GOT3 (cell line): ENCODE results near the gene PXMP2.
"Not testable (repeated sequence)": the region's sequence is repeated elsewhere in the genome, so short reads cannot be mapped to it uniquely, and the experiment has no call there.

ENCODE experiments used
- DNase-seq: peaks from one replicate; lab custom pipeline; 2025; ENCODE audit warnings: mixed read lengths; lab: John Stamatoyannopoulos, UW

The PXMP2 gene

GRCh38 chr12:132694888-132695287 is 7.5 kb downstream of the PXMP2 start:
- DNase-seq = not testable (repeated sequence)

GRCh38 chr12:132695431-132695830 is 8.0 kb downstream of the PXMP2 start:
- no peak for DNase-seq

GRCh38 chr12:132698341-132698740 is 11.0 kb downstream of the PXMP2 start:
- DNase-seq = no peak

DNA sequence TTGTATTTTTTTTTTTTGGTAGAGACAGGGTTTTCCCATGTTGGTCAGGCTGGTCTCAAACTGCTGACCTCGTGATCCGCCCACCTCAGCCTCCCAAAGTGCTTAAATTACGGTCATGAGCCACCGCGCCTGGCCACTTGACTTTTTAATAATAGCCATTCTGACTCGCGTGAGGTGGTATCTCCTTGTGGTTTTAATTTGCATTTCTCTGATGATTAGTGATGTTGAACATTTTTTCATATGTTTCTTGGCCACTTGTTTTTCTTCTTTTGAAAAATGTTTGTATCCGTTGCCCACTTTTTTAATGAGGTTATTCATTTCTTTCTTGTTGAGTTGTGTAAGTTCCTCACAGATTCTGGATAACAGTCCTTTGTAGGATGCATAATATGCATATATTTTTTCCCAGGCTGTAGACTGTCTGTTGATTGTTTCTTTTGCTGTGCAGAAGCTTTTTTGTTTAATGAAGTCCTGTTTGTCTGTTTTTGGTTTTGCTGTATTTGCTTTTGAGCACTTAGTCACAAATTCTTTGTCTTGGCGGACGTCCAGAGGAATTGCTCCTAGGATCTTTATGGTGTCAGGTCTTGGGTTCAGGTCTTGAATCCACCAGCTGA is 12.9 kb downstream of the PXMP2 start:
- no peak for DNase-seq

GRCh38 chr12:132702640-132703039 is 15.3 kb downstream of the PXMP2 start:
- no peak for DNase-seq

DNA sequence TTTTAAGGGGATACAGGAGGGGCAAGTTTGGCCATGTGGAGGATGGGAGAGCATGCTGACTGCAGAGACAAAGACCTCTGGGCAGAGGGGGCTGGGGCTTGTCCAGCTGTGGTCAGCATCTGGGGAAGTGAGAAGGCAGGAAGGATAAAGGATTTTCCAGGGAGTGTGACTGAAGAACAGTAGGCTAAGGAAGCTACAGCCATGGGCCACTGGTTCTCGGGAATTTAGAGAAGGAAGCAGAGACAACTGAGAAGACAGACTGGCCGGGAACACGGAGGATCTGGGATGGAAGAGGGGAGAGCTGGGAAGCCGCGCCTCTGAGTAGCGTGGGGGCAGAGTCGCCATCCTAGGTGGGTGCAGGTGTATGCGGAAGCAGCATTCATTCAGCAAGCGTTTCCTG is 16.3 kb downstream of the PXMP2 start:
- no peak for DNase-seq

GRCh38 chr12:132707241-132707640 is 19.9 kb downstream of the PXMP2 start:
- no peak for DNase-seq

DNA sequence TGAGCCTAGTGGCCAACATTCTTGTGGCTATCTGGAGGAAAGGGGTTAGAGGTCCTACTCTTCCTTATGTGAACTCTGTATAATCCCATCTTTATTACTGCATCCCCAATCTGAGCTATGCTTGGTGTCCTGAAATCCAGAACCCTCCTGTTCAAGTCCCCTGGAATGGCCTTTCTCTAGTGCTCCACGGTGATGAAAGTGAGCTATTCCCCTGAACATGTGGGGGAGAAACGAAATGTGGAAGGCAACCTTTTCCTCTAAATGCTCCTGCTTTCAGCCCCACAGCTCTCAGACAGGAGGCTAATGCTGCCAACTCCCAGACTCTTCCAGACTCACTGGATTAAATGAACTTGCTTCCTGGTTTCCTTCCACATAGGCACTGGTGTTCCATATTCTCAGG is 20.8 kb downstream of the PXMP2 start:
- no peak for DNase-seq

DNA sequence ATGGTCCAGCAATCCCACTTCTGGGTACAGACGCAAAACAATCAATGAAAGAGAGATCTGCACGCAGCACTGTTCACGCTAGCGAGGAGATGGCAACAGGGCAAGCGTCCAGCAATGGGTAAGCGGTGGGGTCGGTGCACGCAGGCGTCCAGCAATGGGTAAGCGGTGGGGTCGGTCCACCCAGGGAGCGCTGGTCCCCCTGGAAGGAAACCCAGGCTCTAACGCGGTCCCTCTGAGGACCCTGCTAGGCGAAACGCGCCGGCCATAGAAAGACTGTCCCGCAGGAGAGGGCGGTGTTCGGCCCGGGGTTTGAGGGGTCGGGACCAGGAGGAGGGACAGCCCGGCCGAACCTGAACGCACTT is 22.6 kb downstream of the PXMP2 start:
- DNase-seq = no peak

DNA sequence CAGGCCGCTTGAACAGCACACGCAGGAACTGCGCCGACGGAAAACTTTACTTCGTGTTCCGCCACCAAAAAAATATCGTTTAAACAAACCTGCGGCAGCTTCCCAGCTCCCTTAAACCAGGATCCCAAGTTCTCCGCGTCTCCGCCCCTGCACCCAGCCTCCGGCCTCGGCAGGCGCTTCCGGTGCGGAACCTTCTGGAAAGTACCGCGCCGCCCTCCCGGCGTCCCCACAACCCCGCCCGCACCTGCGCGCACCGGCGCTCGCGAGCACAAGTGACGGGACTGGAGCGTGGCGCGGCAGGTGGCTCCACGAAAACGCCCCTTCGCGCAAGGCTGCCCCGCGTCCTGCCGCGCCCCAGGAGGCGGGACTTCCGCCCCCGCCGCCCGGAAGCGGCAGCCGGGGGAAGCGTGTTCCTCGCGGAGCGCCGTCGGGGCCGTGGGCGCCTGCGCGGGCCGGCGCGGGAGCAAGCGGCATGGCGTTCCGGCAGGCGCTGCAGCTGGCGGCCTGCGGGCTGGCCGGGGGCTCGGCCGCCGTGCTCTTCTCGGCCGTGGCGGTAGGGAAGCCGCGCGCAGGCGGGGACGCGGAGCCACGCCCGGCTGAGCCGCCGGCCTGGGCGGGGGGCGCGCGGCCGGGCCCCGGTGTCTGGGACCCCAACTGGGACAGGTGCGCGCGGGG is 23.2 kb downstream of the PXMP2 start, which contains the start of gene PGAM5:
Gene PGAM5 (plus strand): TSS at position 438 of the 675 bp plus-strand sequence. CDS start 35 bp downstream, at position 473.
- DNase-seq = peak; percentile 25

DNA sequence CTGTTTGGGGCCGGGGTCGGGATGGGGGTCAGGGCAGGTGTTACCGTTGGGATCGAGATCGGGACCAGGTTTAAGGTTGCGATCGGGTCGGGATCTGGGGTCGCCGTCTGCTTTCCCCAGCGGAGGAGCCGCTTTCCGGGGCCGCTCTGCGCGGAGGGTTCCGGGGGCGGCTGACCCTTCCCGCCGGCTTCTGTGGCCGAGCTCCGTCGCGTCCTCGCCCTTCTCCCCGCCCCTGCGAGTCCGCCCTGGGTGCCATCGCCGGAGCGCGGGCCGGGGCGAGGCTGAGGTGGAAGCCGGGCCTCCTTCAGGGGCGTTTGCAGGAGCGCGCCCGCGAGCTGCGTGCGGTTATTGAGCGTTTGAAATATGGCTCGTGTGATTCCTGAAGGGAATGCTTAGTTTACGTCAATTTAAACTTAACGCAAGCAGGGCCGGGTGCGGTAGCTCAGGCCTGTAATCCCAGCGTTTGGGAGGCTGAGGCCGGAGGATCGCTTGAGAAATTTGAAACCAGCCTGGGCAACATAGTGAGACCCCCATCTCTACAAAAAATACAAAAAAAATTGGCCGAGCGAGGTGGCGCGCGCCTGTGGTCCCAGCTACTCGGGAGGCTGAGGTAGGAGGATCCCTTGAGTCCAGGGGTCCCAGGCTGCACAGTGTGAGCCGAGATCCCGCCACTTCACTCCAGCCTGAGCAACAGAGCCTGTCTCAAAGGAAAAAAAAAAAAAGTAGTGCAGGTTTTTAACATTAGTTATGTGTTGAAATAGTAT is 23.9 kb downstream of the PXMP2 start:
- no peak for DNase-seq

DNA sequence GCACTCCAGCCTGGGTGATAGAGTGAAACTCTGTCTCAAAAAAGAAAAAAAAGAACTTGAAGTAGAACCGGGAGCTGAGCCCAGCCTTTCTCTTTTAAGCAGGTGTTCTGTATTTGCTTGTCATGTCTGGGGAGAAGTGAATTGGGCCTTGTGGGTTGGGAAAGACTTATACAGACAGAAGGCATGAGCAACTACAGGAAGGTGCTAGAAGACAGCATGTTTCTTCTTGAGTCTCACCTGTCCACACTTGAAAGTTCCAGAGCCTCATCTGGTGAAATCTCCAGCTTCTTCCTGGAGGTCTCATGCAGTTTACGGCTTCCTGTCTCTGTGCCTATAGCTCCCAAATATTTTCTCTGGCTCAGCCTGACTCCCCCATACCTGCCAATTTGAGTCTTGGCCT is 25.7 kb downstream of the PXMP2 start:
- DNase-seq = no peak

- DNase-seq = no peak
These were observed 28.5 kb downstream of the PXMP2 start for GRCh38 chr12:132715874-132716273.

DNA sequence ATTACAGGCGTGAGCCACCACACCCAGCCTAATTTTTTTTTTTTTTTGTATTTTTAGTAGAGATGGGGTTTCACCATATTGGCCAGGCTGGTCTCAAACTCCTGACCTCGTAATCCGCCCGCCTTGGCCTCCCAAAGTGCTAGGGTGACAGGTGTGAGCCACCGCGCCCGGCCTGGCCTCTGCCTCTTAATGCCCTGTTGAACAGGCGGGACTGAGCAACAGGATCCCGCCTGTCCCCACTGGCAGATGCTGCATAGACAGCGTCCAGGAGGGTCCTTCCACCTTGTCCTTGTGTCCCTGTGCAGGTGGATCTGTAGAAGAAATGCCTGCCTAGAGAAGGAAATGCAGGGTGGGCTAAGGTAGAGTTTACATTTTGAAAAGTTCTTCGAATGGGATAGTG is 29.0 kb downstream of the PXMP2 start:
- no peak for DNase-seq

GRCh38 chr12:132717011-132717410 is 29.6 kb downstream of the PXMP2 start:
- DNase-seq = no peak

DNA sequence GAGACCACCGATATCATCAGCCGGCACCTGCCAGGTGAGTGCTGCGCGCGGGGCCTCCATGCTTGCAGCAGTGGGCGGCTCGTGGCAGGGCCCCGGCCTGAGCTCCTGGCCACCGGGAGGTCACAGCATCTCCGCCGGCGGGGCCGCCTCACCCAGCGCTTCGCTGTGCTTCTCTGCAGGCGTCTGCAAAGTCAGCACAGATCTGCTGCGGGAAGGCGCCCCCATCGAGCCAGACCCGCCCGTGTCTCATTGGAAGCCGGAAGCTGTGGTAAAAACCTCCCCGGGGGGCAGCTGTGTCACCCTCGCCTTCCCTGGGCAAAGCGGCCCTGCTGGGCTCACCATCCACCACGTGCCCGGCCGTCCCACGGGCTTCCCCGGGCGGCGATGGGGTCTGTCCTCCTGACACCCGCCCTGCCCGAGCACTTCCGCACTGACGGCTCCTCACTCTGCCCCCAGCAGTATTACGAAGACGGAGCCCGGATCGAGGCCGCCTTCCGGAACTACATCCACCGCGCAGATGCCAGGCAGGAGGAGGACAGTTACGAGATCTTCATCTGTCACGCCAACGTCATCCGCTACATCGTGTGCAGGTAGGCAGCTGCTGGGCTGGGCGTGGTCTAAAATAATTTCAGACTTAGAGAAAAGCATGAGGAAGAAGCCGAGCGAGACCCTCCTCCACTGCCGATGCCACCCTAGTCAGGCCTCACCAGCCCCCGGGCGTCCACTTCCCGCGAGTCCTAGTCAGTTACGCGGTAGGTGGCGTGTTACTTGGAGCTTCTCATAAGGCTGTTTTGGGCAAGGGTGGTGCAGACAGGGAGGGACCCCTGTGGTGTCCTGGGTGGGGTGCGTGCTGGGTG is 30.4 kb downstream of the PXMP2 start:
- DNase-seq = no peak

DNA sequence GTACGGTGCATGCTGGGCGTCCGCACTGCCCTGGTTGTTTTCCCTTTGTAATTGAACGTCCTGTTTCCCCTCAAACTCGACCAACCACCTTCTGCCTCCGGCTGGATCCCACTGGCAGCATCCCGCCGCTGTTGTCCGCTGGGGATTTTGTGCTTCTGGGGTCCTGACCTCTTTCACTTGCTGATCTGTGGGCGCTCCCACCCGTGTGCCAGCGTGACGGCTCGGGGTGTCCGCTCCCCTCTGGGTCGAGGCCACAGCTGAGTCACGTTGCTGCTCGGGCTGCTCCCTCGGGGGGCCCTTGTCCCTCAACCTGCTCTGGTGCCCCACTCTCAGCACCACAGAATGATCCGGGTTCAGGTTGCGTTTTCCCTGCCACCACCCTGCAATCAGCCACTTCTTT is 31.3 kb downstream of the PXMP2 start:
- DNase-seq = no peak

DNA sequence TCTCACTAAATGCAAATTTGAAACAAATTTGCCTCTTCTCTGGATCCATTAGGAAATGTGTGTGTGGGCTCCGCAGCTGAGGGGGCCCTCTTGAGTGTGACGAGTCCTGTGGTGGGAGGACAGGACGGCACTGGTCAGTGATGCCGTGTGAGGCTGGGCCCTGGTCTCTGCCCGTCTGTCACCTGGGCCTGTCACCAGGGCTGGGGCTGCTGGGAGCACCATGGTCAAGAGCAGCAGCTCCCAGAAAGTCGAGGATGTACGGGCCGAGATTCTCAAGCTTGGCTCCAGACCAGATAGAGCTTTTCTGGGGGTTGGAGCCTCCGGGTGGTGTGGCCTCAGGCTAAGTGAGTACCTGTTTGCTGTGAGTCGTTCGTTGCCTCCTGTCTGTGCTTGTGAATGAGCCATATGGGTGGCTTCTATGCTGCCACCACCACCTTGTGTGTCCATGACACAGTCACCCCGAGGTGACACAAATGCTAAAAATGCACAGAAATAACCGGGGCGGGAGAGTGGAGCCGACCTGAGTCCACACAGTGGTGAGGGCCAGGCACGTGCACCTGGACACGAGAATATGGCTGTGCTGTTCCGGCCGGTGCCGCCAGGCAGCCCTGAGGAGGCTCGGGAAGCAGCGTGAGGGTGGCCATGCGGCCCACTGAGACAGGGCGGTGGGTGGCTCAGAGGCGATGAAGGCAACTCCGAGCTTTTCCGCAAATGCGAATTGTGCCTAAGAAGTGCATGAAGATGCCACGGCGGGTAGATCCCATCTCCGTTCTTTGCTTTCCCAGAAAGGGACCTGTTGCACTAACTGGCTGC is 32.0 kb downstream of the PXMP2 start:
- DNase-seq = no peak

DNA sequence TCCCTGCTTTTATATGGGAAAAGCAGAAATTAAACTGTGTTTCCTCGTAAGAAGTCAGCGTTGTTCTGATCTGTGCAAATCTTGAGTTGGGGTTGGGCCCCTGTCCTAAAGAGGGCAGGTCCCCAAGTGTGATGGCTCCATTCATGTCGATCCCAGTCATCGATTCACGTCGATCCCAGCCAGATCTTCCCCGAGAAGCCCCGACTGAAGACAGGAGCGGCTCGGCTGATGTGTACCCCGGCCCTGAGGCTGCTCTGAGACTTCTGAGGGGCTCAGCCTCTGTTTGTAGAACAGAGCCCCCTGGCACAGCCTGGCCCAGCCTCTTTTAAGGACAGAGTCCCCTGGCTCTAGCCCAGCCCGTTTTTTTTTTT is 32.6 kb downstream of the PXMP2 start:
- DNase-seq = no peak

- no peak for DNase-seq
These were observed 33.4 kb downstream of the PXMP2 start for GRCh38 chr12:132720606-132721345.
